Measurements from ENCODE around the gene OR8D1.

GRCh38 chr11:124294687-124295086 lies 19.1 kb downstream of the OR8D1 start:
- TF ChIP-seq CTCF (IDR thresholded peaks at IDR 0.05): no peak
- TF ChIP-seq POLR2A (IDR thresholded peaks at IDR 0.05): no peak
